PC-3 (cell line): ENCODE results near the gene CHMP6. TPM values are rescaled to one million over a fixed set of nuclear protein-coding genes. Genes with fewer than 3 reads are reported as not detected.

Source experiments
- ATAC-seq: fragments of 200-7000 bp; cut with Tn5 transposase; 2 replicates; pipeline ENCODE4 v1.9.1; 2020; ENCODE audit warnings: mild to moderate bottlenecking, moderate library complexity
- BruUV-seq: library from RNA; stranded (reverse); fragments of 400-500 nt; replicated peaks from 2 replicates; lab custom pipeline; 2021; lab: Mats Ljungman, UMichigan
- CTCF ChIA-PET: fragments of 300-600 bp; sonication (Branson Sonifier 250); formaldehyde crosslinking; loops from one replicate; lab custom pipeline; 2022; ENCODE audit warnings: antibody characterized with exemption; lab: Charles Lee
- POLR2A ChIA-PET: fragments of 300-600 bp; sonication (Branson Sonifier 250); formaldehyde crosslinking; loops from one replicate; lab custom pipeline; 2022; ENCODE audit warnings: antibody characterized with exemption; ENCODE audit not compliant: unreplicated experiment; lab: Charles Lee
- DNase-seq: peaks from one replicate; pipeline ENCODE4 v3.0.0-alpha.2; 2015
- H2AFZ ChIP-seq: fragments of 300-600 bp; sonication (generic); 2 replicates; pipeline ENCODE4 v1.6.0; 2016; ENCODE audit warnings: antibody characterized with exemption, low read length
- H3F3A ChIP-seq: fragments of 300-600 bp; sonication (generic); one replicate; pipeline ENCODE4 v1.6.0; 2017; ENCODE audit warnings: antibody characterized with exemption, low read length, control low read depth, mild to moderate bottlenecking; ENCODE audit not compliant: unreplicated experiment
- H3K27ac ChIP-seq: fragments of 300-600 bp; sonication (generic); 2 replicates; pipeline ENCODE4 v1.5.1; 2016; ENCODE audit warnings: mild to moderate bottlenecking, low read length
- H3K27me3 ChIP-seq: fragments of 300-600 bp; sonication (generic); 2 replicates; pipeline ENCODE4 v1.6.1; 2016; ENCODE audit warnings: low read length, mixed read lengths
- H3K36me3 ChIP-seq: fragments of 300-600 bp; sonication (generic); 2 replicates; pipeline ENCODE4 v1.6.1; 2016; ENCODE audit warnings: low read depth, mixed run types, low read length, mixed read lengths
- H3K4me1 ChIP-seq: fragments of 300-600 bp; sonication (generic); 2 replicates; pipeline ENCODE4 v1.5.1; 2016; ENCODE audit warnings: low read length; ENCODE audit not compliant: insufficient read depth
- H3K4me2 ChIP-seq: fragments of 300-600 bp; sonication (generic); 2 replicates; pipeline ENCODE4 v1.6.0; 2016; ENCODE audit warnings: low read length
- H3K4me3 ChIP-seq: fragments of 300-600 bp; sonication (generic); 2 replicates; pipeline ENCODE4 v1.5.1; 2016; ENCODE audit warnings: mild to moderate bottlenecking, low read length, mixed read lengths
- H3K79me2 ChIP-seq: fragments of 300-600 bp; sonication (generic); 2 replicates; pipeline ENCODE4 v1.6.1; 2017; ENCODE audit warnings: low read length, mixed read lengths
- H3K9ac ChIP-seq: fragments of 300-600 bp; sonication (generic); 2 replicates; pipeline ENCODE4 v1.6.0; 2016; ENCODE audit warnings: mild to moderate bottlenecking, low read length
- H3K9me2 ChIP-seq: fragments of 300-600 bp; sonication (generic); replicated peaks from 2 replicates; pipeline ENCODE4 v1.6.1; 2016; ENCODE audit warnings: mixed run types, low read length, mixed read lengths
- H3K9me3 ChIP-seq: fragments of 300-600 bp; sonication (generic); 2 replicates; pipeline ENCODE4 v1.6.1; 2016; ENCODE audit warnings: low read length, mixed read lengths
- H4K20me1 ChIP-seq: fragments of 300-600 bp; sonication (generic); 2 replicates; pipeline ENCODE4 v1.6.1; 2016; ENCODE audit warnings: low read length, mixed read lengths
- EZH2 ChIP-seq: fragments of 300-600 bp; sonication (generic); IDR thresholded peaks from one replicate; pipeline ENCODE4 v1.6.1; 2017; ENCODE audit warnings: antibody characterized with exemption, mild to moderate bottlenecking, low read length; ENCODE audit not compliant: unreplicated experiment
- EZH2phosphoT487 ChIP-seq: fragments of 300-600 bp; sonication (generic); IDR thresholded peaks from 2 replicates; pipeline ENCODE4 v1.6.1; 2018; ENCODE audit warnings: mild to moderate bottlenecking, antibody characterized with exemption, low read length, borderline replicate concordance
- intact Hi-C: fragments of 100-400 bp; cut with micrococcal nuclease; formaldehyde crosslinking; loops from 2 replicates; pipeline ENCODE4 v1.9.0; 2023
- total RNA-seq: library from RNA; depleted of rRNA; stranded (reverse); fragments of >200 nt; gene quantifications from 2 replicates; pipeline ENCODE4 v1.2.3, GENCODE V29; 2014
- TF ChIP-seq, protein P1 (sequence below): fragments of 300-600 bp; sonication (generic); conservative IDR thresholded peaks from 2 replicates; pipeline ENCODE4 v1.5.1; 2017; ENCODE audit warnings: antibody characterized with exemption, low read depth, mild to moderate bottlenecking, low read length

CHMP6 gene
- total RNA-seq, 1 experiment from 2014 or later, result 26.1 TPM

DNA sequence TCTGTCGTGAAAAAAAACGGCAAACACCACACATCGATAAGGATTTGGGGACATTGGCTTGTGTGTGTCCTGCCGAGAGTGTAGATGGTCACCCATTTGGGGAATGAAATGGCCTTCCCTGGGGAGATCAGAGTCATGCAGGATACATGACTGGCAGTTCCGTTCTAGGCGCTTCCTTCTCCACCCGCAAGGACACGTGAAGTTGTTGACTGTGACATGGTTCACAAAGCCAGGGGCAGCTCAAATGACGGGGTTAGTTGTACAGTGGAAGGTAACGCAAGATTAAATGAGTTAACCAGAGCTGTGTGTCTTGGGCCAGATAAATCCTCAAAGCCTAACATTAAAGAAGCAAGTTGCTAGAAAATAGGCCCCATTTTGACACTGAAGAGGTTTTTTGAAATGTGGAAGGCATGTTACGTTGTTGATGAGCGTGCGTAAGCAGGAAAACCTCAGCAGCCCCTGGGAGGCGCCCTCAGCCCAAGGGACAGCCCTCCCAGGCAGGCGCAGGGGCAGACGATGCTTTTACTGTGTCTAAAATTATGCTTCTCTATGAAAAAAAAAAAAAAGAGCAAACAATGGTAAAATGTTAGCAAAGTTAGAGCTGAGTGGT, 35.9 kb upstream of the CHMP6 start:
- Histone ChIP-seq H3K79me2 (no peaks in the 10 kb centered on the region), H3K36me3 (no peaks in the 10 kb centered on the region; the same call in 1 of the 2 replicates), H3K9ac (no peak overlapping the region), H3K4me1 (peaks cover 9% of the 10 kb centered on the region; the same call in 1 of the 2 replicates), H3K9me2 (no peaks in the 10 kb centered on the region), H3K4me3 (no peak overlapping the region), H3F3A (no peaks in the 10 kb centered on the region), H4K20me1 (no peaks in the 10 kb centered on the region), H3K27me3 (no peaks in the 10 kb centered on the region), H3K4me2 (no peak overlapping the region), H3K27ac (no peak overlapping the region), H3K9me3 (no peaks in the 10 kb centered on the region), H2AFZ (no peak overlapping the region)
- BruUV-seq, result no TSS peak
- ChIA-PET POLR2A (no interaction called here), CTCF (no interaction called here)
- intact Hi-C loops, result no loop called here
- TF ChIP-seq EZH2phosphoT487, result no peak
- TF ChIP-seq EZH2, result no peak
- TF ChIP-seq, protein P1, sequence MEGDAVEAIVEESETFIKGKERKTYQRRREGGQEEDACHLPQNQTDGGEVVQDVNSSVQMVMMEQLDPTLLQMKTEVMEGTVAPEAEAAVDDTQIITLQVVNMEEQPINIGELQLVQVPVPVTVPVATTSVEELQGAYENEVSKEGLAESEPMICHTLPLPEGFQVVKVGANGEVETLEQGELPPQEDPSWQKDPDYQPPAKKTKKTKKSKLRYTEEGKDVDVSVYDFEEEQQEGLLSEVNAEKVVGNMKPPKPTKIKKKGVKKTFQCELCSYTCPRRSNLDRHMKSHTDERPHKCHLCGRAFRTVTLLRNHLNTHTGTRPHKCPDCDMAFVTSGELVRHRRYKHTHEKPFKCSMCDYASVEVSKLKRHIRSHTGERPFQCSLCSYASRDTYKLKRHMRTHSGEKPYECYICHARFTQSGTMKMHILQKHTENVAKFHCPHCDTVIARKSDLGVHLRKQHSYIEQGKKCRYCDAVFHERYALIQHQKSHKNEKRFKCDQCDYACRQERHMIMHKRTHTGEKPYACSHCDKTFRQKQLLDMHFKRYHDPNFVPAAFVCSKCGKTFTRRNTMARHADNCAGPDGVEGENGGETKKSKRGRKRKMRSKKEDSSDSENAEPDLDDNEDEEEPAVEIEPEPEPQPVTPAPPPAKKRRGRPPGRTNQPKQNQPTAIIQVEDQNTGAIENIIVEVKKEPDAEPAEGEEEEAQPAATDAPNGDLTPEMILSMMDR, result no peak
- ATAC-seq (no peak), DNase-seq (no peak)

DNA sequence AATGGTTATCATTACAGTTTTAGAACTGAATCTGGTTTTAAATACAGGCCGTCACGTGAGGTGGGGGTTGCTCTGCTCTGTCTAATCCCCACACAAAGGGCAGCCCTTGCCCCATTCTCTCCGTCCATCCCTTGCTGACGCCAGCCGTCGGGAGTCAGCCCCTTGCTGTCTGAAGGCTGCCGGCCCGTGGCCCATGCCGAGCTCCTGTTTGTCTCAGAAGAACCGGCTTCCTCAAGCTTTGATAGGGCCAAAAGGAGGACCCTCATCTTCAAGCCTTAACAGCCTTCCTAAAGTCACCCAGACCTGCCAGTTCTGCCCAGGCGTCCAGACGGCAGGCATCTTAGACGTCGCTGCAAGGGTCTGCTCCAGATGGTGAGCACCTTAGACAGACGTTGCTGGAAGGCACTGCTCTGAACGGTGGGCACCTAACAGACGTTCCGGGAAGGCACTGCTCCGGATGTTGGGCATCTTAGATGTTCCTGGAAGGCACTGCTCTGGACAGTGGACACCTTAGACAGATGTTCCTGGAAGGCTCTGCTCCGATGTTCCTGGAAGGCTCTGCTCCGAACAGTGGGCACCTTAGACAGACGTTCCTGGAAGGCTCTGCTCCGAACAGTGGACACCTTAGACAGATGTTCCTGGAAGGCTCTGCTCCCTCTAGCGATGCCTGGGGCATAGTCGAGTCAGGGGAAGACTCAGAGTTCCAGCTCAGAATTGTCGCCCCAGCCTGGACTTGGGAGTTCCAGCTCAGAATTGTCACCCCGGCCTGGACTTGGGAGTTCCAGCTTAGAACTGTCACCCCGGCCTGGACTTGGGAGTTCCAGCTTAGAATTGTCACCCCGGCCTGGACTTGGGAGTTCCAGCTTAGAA, 35.1 kb upstream of the CHMP6 start:
- TF ChIP-seq EZH2, result no peak
- TF ChIP-seq, protein P1, result no peak
- no peak for TF ChIP-seq EZH2phosphoT487
- H4K20me1 ChIP-seq, result no peaks in the 10 kb centered on the region
- peaks cover 9% of the 10 kb centered on the region; the same call in 1 of the 2 replicates for H3K4me1 ChIP-seq
- intact Hi-C loops, result no loop called here
- no peak overlapping the region for H3K4me2 ChIP-seq
- no TSS peak for BruUV-seq
- ChIA-PET POLR2A (no interaction called here), CTCF (no interaction called here)
- no peak overlapping the region for H3K9ac ChIP-seq
- no peak overlapping the region for H3K27ac ChIP-seq
- no peak overlapping the region for H2AFZ ChIP-seq
- H3F3A ChIP-seq, result no peaks in the 10 kb centered on the region
- ATAC-seq (no peak), DNase-seq (no peak)
- H3K9me3 ChIP-seq, result no peaks in the 10 kb centered on the region
- no peaks in the 10 kb centered on the region; the same call in 1 of the 2 replicates for H3K36me3 ChIP-seq
- no peaks in the 10 kb centered on the region for H3K27me3 ChIP-seq
- H3K9me2 ChIP-seq, result no peaks in the 10 kb centered on the region
- H3K4me3 ChIP-seq, result no peak overlapping the region
- H3K79me2 ChIP-seq, result no peaks in the 10 kb centered on the region
